Calu3 (cell line): ENCODE data around the gene SLC25A21. TPM values are rescaled to one million over a fixed set of nuclear protein-coding genes. Genes with fewer than 3 reads are reported as not detected.

ENCODE experiments used
- BruUV-seq: library from RNA; stranded (reverse); fragments of 400-500 nt; replicated peaks from 2 replicates; lab custom pipeline; 2021; lab: Mats Ljungman, UMichigan
- CTCF ChIA-PET: fragments of 300-600 bp; sonication (Branson Sonifier 250); formaldehyde crosslinking; loops from one replicate; lab custom pipeline; 2022; ENCODE audit warnings: antibody characterized with exemption; lab: Charles Lee
- DNase-seq: peaks from one replicate; pipeline ENCODE4 v3.0.0; 2022
- H3K27ac Mint-ChIP-seq: one replicate; pipeline ENCODE4 v1.8.0; 2022; ENCODE audit warnings: mixed read lengths; ENCODE audit not compliant: unreplicated experiment
- H3K27me3 Mint-ChIP-seq: one replicate; pipeline ENCODE4 v1.8.0; 2022; ENCODE audit warnings: mixed read lengths; ENCODE audit not compliant: unreplicated experiment
- H3K36me3 Mint-ChIP-seq: one replicate; pipeline ENCODE4 v1.8.0; 2022; ENCODE audit warnings: mild to moderate bottlenecking, moderate library complexity, mixed read lengths; ENCODE audit not compliant: insufficient read depth, unreplicated experiment
- H3K4me1 Mint-ChIP-seq: one replicate; pipeline ENCODE4 v1.8.0; 2022; ENCODE audit warnings: mild to moderate bottlenecking, low read depth, mixed read lengths; ENCODE audit not compliant: unreplicated experiment
- H3K4me3 Mint-ChIP-seq: one replicate; pipeline ENCODE4 v1.8.0; 2022; ENCODE audit warnings: mild to moderate bottlenecking, low read depth, moderate library complexity, mixed read lengths; ENCODE audit not compliant: unreplicated experiment
- H3K9me3 Mint-ChIP-seq: one replicate; pipeline ENCODE4 v1.8.0; 2022; ENCODE audit warnings: low read depth, mixed read lengths; ENCODE audit not compliant: unreplicated experiment
- intact Hi-C: fragments of 100-400 bp; cut with micrococcal nuclease; formaldehyde crosslinking; loops from one replicate; pipeline ENCODE4 v1.10.0; 2022; ENCODE audit not compliant: unreplicated experiment
- total RNA-seq: library from RNA; stranded (reverse); gene quantifications from 2 replicates; pipeline ENCODE4 v1.2.3, GENCODE V29; 2022
- TF ChIP-seq, protein P1 (sequence below): fragments of 200-600 bp; IDR thresholded peaks from one replicate; pipeline ENCODE4 v1.8.0; 2022; ENCODE audit warnings: antibody characterized with exemption; ENCODE audit not compliant: unreplicated experiment

The SLC25A21 gene
- total RNA-seq, 1 experiment from 2014 or later, result 1.4 TPM

GRCh38 chr14:37021390-37021789, 151.0 kb downstream of the SLC25A21 start:
- Mint-ChIP-seq H3K36me3 (no peaks in the 10 kb centered on the region), H3K27me3 (no peaks in the 10 kb centered on the region), H3K4me1 (no peaks in the 10 kb centered on the region), H3K27ac (no peak overlapping the region), H3K9me3 (peaks cover under 1% of the 10 kb centered on the region), H3K4me3 (no peak overlapping the region)
- intact Hi-C loops, result no loop called here
- no TSS peak for BruUV-seq
- no peak for DNase-seq
- CTCF ChIA-PET, result no interaction called here
- TF ChIP-seq, protein P1, sequence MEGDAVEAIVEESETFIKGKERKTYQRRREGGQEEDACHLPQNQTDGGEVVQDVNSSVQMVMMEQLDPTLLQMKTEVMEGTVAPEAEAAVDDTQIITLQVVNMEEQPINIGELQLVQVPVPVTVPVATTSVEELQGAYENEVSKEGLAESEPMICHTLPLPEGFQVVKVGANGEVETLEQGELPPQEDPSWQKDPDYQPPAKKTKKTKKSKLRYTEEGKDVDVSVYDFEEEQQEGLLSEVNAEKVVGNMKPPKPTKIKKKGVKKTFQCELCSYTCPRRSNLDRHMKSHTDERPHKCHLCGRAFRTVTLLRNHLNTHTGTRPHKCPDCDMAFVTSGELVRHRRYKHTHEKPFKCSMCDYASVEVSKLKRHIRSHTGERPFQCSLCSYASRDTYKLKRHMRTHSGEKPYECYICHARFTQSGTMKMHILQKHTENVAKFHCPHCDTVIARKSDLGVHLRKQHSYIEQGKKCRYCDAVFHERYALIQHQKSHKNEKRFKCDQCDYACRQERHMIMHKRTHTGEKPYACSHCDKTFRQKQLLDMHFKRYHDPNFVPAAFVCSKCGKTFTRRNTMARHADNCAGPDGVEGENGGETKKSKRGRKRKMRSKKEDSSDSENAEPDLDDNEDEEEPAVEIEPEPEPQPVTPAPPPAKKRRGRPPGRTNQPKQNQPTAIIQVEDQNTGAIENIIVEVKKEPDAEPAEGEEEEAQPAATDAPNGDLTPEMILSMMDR, result no peak

GRCh38 chr14:37019488-37019887, 152.9 kb downstream of the SLC25A21 start:
- CTCF ChIA-PET, result no interaction called here
- TF ChIP-seq, protein P1, result no peak
- Mint-ChIP-seq H3K36me3 (no peaks in the 10 kb centered on the region), H3K27ac (no peak overlapping the region), H3K9me3 (peaks cover 2% of the 10 kb centered on the region), H3K4me1 (no peaks in the 10 kb centered on the region), H3K27me3 (no peaks in the 10 kb centered on the region), H3K4me3 (no peak overlapping the region)
- no TSS peak for BruUV-seq
- no peak for DNase-seq
- intact Hi-C loops, result no loop called here

- no peak for DNase-seq
- TF ChIP-seq, protein P1, result no peak
- Mint-ChIP-seq H3K36me3 (no peaks in the 10 kb centered on the region), H3K27me3 (no peaks in the 10 kb centered on the region), H3K4me3 (no peak overlapping the region), H3K27ac (no peak overlapping the region), H3K4me1 (no peaks in the 10 kb centered on the region), H3K9me3 (peaks cover 2% of the 10 kb centered on the region)
- CTCF ChIA-PET, result no interaction called here
- no TSS peak for BruUV-seq
- intact Hi-C loops, result no loop called here
Observed at GRCh38 chr14:37018571-37019240, 153.7 kb downstream of the SLC25A21 start.

DNA sequence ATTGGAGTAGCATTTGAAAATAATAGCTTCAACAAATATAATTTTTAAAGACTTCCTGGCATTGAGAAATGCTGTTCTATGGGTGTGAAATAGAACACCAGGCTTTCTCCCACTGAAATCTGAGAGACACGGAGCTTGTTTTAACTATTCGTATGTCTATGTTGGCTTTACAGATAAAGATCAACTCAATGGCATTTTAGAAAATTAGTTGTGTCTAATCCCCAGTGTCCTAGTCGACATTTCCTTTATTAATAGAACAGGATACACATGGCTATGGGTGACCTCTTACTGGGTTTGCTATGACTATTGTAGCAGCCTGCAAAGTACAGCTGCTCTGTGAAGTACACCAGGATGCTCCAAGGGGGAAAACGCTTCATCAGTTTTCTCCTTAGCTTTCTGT, 159.3 kb downstream of the SLC25A21 start:
- CTCF ChIA-PET, result no interaction called here
- TF ChIP-seq, protein P1, result no peak
- no peak overlapping the region for H3K4me3 Mint-ChIP-seq
- H3K4me1 Mint-ChIP-seq, result no peaks in the 10 kb centered on the region
- peaks cover 2% of the 10 kb centered on the region for H3K9me3 Mint-ChIP-seq
- H3K27ac Mint-ChIP-seq, result no peak overlapping the region
- no TSS peak for BruUV-seq
- DNase-seq, result no peak
- H3K27me3 Mint-ChIP-seq, result no peaks in the 10 kb centered on the region
- intact Hi-C loops, result no loop called here
- H3K36me3 Mint-ChIP-seq, result no peaks in the 10 kb centered on the region
